Testis (tissue), 2 donors: ENCODE data around the gene SIX2.

Experiments used
- CTCF ChIP-seq, 3 experiments: fragments of 450-650 bp in 2 of 3; fragments of 200-600 bp in 1 of 3; sonication (generic) in 1 of 3; IDR thresholded peaks; one replicate each; pipeline ENCODE4 v1.5.1; 2016 to 2019; ENCODE audit warnings: antibody characterized with exemption in 3 of 3, mild to moderate bottlenecking in 2 of 3, moderate library complexity in 1 of 3
- POLR2A ChIP-seq: fragments of 450-650 bp; IDR thresholded peaks from one replicate; pipeline ENCODE4 v1.6.1; 2017; ENCODE audit warnings: antibody characterized with exemption, mild to moderate bottlenecking, moderate library complexity

GRCh38 chr2:45028276-45028675 lies 19.0 kb upstream of the SIX2 start:
- TF ChIP-seq CTCF (IDR thresholded peaks at IDR 0.05) (no peak), POLR2A (no peak)
